ENCODE measurements around the gene FANCC.

Gene FANCC

GRCh38 chr9:95102001-95102433, 215.5 kb downstream of the FANCC start:
- no peak for TF ChIP-seq CTCF (conservative IDR thresholded peaks at IDR 0.05)
- H3K27ac ChIP-seq = peak overlapping the region; percentile 68

GRCh38 chr9:95101326-95101725, 216.2 kb downstream of the FANCC start:
- no peak for TF ChIP-seq CTCF (conservative IDR thresholded peaks at IDR 0.05)
- peak overlapping the region; percentile 68 for H3K27ac ChIP-seq

GRCh38 chr9:95100071-95100627, 217.4 kb downstream of the FANCC start:
- H3K27ac ChIP-seq = no peak overlapping the region; the same call in 1 of the 2 replicates
- TF ChIP-seq CTCF (conservative IDR thresholded peaks at IDR 0.05) = no peak

- TF ChIP-seq CTCF (conservative IDR thresholded peaks at IDR 0.05) = no peak
- no peak overlapping the region for H3K27ac ChIP-seq
Measured at GRCh38 chr9:95099321-95100070, 218.0 kb downstream of the FANCC start.

- TF ChIP-seq CTCF (conservative IDR thresholded peaks at IDR 0.05) = no peak
- H3K27ac ChIP-seq = no peak overlapping the region
Measured at GRCh38 chr9:95098391-95098921, 219.1 kb downstream of the FANCC start.

GRCh38 chr9:95097279-95097678, 220.2 kb downstream of the FANCC start:
- TF ChIP-seq CTCF (conservative IDR thresholded peaks at IDR 0.05) = no peak
- H3K27ac ChIP-seq = no peak overlapping the region

GRCh38 chr9:95096807-95097206, 220.7 kb downstream of the FANCC start:
- TF ChIP-seq CTCF (conservative IDR thresholded peaks at IDR 0.05) = 0 out of 2 replicates have a peak, but pooled peaks have one; percentile 5
- no peak overlapping the region for H3K27ac ChIP-seq
